Measurements from ENCODE around the gene NEURL1B. TPM values are rescaled to one million over a fixed set of nuclear protein-coding genes. Genes with fewer than 3 reads are reported as not detected.
"Not testable (repeated sequence)": the region's sequence is repeated elsewhere in the genome, so short reads cannot be mapped to it uniquely, and the experiment has no call there.

The NEURL1B gene
- polyA plus RNA-seq, 6 donors from 2014 or later: not detected

- Mint-ChIP-seq H3K4me3 (no peak overlapping the region), H3K27ac (no peak overlapping the region), H3K27me3 (peaks cover 0 to 8% (median 0%) of the 10 kb centered on the region in 3 donors), H3K9me3 (peaks cover 0 to 5% (median 0%) of the 10 kb centered on the region in 7 donors), H3K36me3 (peaks cover 4 to 8% of the 10 kb centered on the region in 2 donors), H3K4me1 (peaks cover 0 to 4% (median 0%) of the 10 kb centered on the region in 3 donors)
- DNase-seq (no peak), ATAC-seq (ENCODE audit: low read depth in 2 of 2) (no peak)
Measured at GRCh38 chr5:172670005-172670402, 28.9 kb downstream of the NEURL1B start.

- ATAC-seq (ENCODE audit: low read depth in 2 of 2): no peak
- Mint-ChIP-seq H3K36me3 (peaks cover 4 to 8% of the 10 kb centered on the region in 2 donors), H3K27me3 (peaks cover 0 to 8% (median 0%) of the 10 kb centered on the region in 3 donors), H3K4me3 (peak overlapping the region in 2 of 8 donors; percentile 25 to 55), H3K27ac (no peak overlapping the region), H3K4me1 (peaks cover 0 to 4% (median 0%) of the 10 kb centered on the region in 3 donors), H3K9me3 (peaks cover 0 to 5% (median 0%) of the 10 kb centered on the region in 7 donors)
- no peak for DNase-seq
Measured at GRCh38 chr5:172670444-172670843, 29.4 kb downstream of the NEURL1B start.

GRCh38 chr5:172671091-172671490, 30.0 kb downstream of the NEURL1B start:
- H3K4me1 Mint-ChIP-seq: peaks cover 0 to 4% (median 0%) of the 10 kb centered on the region in 3 donors
- H3K36me3 Mint-ChIP-seq: peaks cover 4 to 8% of the 10 kb centered on the region in 2 donors
- ATAC-seq (ENCODE audit: low read depth in 2 of 2): no peak
- H3K27ac Mint-ChIP-seq: peak overlapping the region in 2 of 6 donors; percentile 22 to 35
- no peak overlapping the region for H3K4me3 Mint-ChIP-seq
- peaks cover 0 to 5% (median 0%) of the 10 kb centered on the region in 7 donors for H3K9me3 Mint-ChIP-seq
- peaks cover 0 to 8% (median 0%) of the 10 kb centered on the region in 3 donors for H3K27me3 Mint-ChIP-seq
- no peak for DNase-seq

GRCh38 chr5:172672681-172673080, 31.6 kb downstream of the NEURL1B start:
- H3K4me3 Mint-ChIP-seq: no peak overlapping the region
- ATAC-seq (ENCODE audit: low read depth in 2 of 2): no peak
- H3K4me1 Mint-ChIP-seq: peaks cover 0 to 4% (median 0%) of the 10 kb centered on the region in 3 donors
- peaks cover 4 to 8% of the 10 kb centered on the region in 2 donors for H3K36me3 Mint-ChIP-seq
- no peak for DNase-seq
- peaks cover 0 to 5% (median 0%) of the 10 kb centered on the region in 7 donors for H3K9me3 Mint-ChIP-seq
- peaks cover 0 to 8% (median 0%) of the 10 kb centered on the region in 3 donors for H3K27me3 Mint-ChIP-seq
- no peak overlapping the region for H3K27ac Mint-ChIP-seq

- no peak overlapping the region for H3K4me3 Mint-ChIP-seq
- peaks cover 0 to 4% (median 0%) of the 10 kb centered on the region in 3 donors for H3K4me1 Mint-ChIP-seq
- peaks cover 0 to 5% (median 0%) of the 10 kb centered on the region in 7 donors for H3K9me3 Mint-ChIP-seq
- H3K36me3 Mint-ChIP-seq: peaks cover 4 to 8% of the 10 kb centered on the region in 2 donors
- no peak overlapping the region for H3K27ac Mint-ChIP-seq
- DNase-seq (no peak), ATAC-seq (ENCODE audit: low read depth in 2 of 2) (no peak)
- H3K27me3 Mint-ChIP-seq: peaks cover 0 to 8% (median 0%) of the 10 kb centered on the region in 3 donors
Measured at GRCh38 chr5:172674155-172674554, 33.1 kb downstream of the NEURL1B start.

GRCh38 chr5:172676914-172677475, 35.9 kb downstream of the NEURL1B start:
- Mint-ChIP-seq H3K36me3 (no peaks in the 10 kb centered on the region), H3K4me1 (peaks cover 5 to 8% (median 6%) of the 10 kb centered on the region in 3 donors), H3K4me3 (no peak overlapping the region), H3K9me3 (peaks cover 0 to 8% (median 2%) of the 10 kb centered on the region in 7 donors), H3K27me3 (no peaks in the 10 kb centered on the region), H3K27ac (no peak overlapping the region)
- DNase-seq: no peak
- no peak for ATAC-seq (ENCODE audit: low read depth in 2 of 2)

- not testable (repeated sequence) for ATAC-seq (ENCODE audit: low read depth in 2 of 2); DNase-seq; H3K27me3 Mint-ChIP-seq; H3K4me3 Mint-ChIP-seq; H3K36me3 Mint-ChIP-seq; H3K9me3 Mint-ChIP-seq
- Mint-ChIP-seq H3K4me1 (peaks cover 8 to 12% (median 12%) of the 10 kb centered on the region in 3 donors), H3K27ac (peak overlapping the region in 1 of 6 donors; percentile 6)
Measured at GRCh38 chr5:172678362-172678874, 37.4 kb downstream of the NEURL1B start.

- peaks cover 0 to 8% (median 0%) of the 10 kb centered on the region in 3 donors for H3K27me3 Mint-ChIP-seq
- H3K4me3 Mint-ChIP-seq: no peak overlapping the region
- peaks cover 0 to 8% (median 4%) of the 10 kb centered on the region in 7 donors for H3K9me3 Mint-ChIP-seq
- H3K36me3 Mint-ChIP-seq: peaks cover 0 to 7% of the 10 kb centered on the region in 2 donors
- peaks cover 8 to 12% (median 12%) of the 10 kb centered on the region in 3 donors for H3K4me1 Mint-ChIP-seq
- ATAC-seq (ENCODE audit: low read depth in 2 of 2): no peak
- H3K27ac Mint-ChIP-seq: no peak overlapping the region
- DNase-seq: no peak
Measured at GRCh38 chr5:172678902-172679301, 37.8 kb downstream of the NEURL1B start.

- H3K4me3 Mint-ChIP-seq: no peak overlapping the region
- peaks cover 0 to 8% (median 0%) of the 10 kb centered on the region in 3 donors for H3K27me3 Mint-ChIP-seq
- DNase-seq: no peak
- H3K36me3 Mint-ChIP-seq: peaks cover 0 to 7% of the 10 kb centered on the region in 2 donors
- no peak for ATAC-seq (ENCODE audit: low read depth in 2 of 2)
- H3K4me1 Mint-ChIP-seq: peaks cover 13 to 19% (median 16%) of the 10 kb centered on the region in 3 donors
- peak overlapping the region in 2 of 6 donors; percentile 54 to 84 for H3K27ac Mint-ChIP-seq
- H3K9me3 Mint-ChIP-seq: peaks cover 0 to 8% (median 4%) of the 10 kb centered on the region in 7 donors
Measured at GRCh38 chr5:172679628-172680212, 38.7 kb downstream of the NEURL1B start.

GRCh38 chr5:172680921-172681320, 39.9 kb downstream of the NEURL1B start:
- peak in 1 of 2 donors; percentile 51 for ATAC-seq (ENCODE audit: low read depth in 2 of 2)

GRCh38 chr5:172681421-172681820, 40.4 kb downstream of the NEURL1B start:
- DNase-seq: no peak
- Mint-ChIP-seq H3K4me3 (no peak overlapping the region), H3K4me1 (peaks cover 13 to 23% (median 16%) of the 10 kb centered on the region in 3 donors), H3K9me3 (peaks cover 0 to 8% (median 4%) of the 10 kb centered on the region in 7 donors), H3K36me3 (peaks cover 0 to 7% of the 10 kb centered on the region in 2 donors), H3K27ac (no peak overlapping the region), H3K27me3 (peaks cover 0 to 8% (median 0%) of the 10 kb centered on the region in 3 donors)
- ATAC-seq (ENCODE audit: low read depth in 2 of 2): no peak

More at GRCh38 chr5:172680921-172681320, 39.9 kb downstream of the NEURL1B start:
- peak overlapping the region in 3 of 6 donors; percentile 21 to 49 (median 46) for H3K27ac Mint-ChIP-seq
- peak overlapping the region in 1 of 8 donors; percentile 13 for H3K4me3 Mint-ChIP-seq
- H3K4me1 Mint-ChIP-seq: peaks cover 13 to 23% (median 16%) of the 10 kb centered on the region in 3 donors
- peaks cover 0 to 7% of the 10 kb centered on the region in 2 donors for H3K36me3 Mint-ChIP-seq
- peaks cover 0 to 8% (median 0%) of the 10 kb centered on the region in 3 donors for H3K27me3 Mint-ChIP-seq
- peaks cover 0 to 8% (median 4%) of the 10 kb centered on the region in 7 donors for H3K9me3 Mint-ChIP-seq
- no peak for DNase-seq

- Mint-ChIP-seq H3K27ac (peak overlapping the region in 2 of 6 donors; percentile 36 to 83), H3K9me3 (peaks cover 0 to 8% (median 4%) of the 10 kb centered on the region in 7 donors), H3K4me3 (peak overlapping the region in 7 of 8 donors; percentile 30 to 85 (median 73)), H3K36me3 (peaks cover 0 to 7% of the 10 kb centered on the region in 2 donors), H3K4me1 (peaks cover 18 to 30% (median 21%) of the 10 kb centered on the region in 3 donors), H3K27me3 (peaks cover 0 to 8% (median 0%) of the 10 kb centered on the region in 3 donors)
- ATAC-seq (ENCODE audit: low read depth in 2 of 2) (no peak), DNase-seq (no peak)
Measured at GRCh38 chr5:172683264-172683644, 42.2 kb downstream of the NEURL1B start.
